Panc1 (cell line): ENCODE results near the gene PPIL4. TPM values are rescaled to one million over a fixed set of nuclear protein-coding genes. Genes with fewer than 3 reads are reported as not detected.

ENCODE experiments used
- ATAC-seq: fragments of 200-7000 bp; cut with Tn5 transposase; 2 replicates; pipeline ENCODE4 v1.9.1; 2020; ENCODE audit warnings: mild to moderate bottlenecking, moderate library complexity
- BruUV-seq: library from RNA; stranded (reverse); fragments of 400-500 nt; replicated peaks from 2 replicates; lab custom pipeline; 2021; lab: Mats Ljungman, UMichigan
- CTCF ChIA-PET: fragments of 300-600 bp; sonication (Branson Sonifier 250); formaldehyde crosslinking; loops from one replicate; lab custom pipeline; 2022; ENCODE audit warnings: antibody characterized with exemption; lab: Charles Lee
- POLR2A ChIA-PET: fragments of 300-600 bp; sonication (Branson Sonifier 250); formaldehyde crosslinking; loops from one replicate; lab custom pipeline; 2022; ENCODE audit warnings: antibody characterized with exemption; lab: Charles Lee
- DNase-seq: peaks from one replicate; pipeline ENCODE4 v3.0.0-alpha.2; 2010; ENCODE audit warnings: low read depth, low spot score
- H3K27ac ChIP-seq: 2 replicates; pipeline ENCODE4 v1.5.1; 2011; ENCODE audit warnings: mild to moderate bottlenecking, low read length, inconsistent platforms
- H3K27me3 ChIP-seq: fragments of 200-500 bp; sonication (Bioruptor generic); 2 replicates; pipeline ENCODE4 v1.6.0; 2014; ENCODE audit warnings: low read length, inconsistent platforms; ENCODE audit not compliant: control insufficient read depth, insufficient read depth
- H3K36me3 ChIP-seq: fragments of 200-500 bp; sonication (Bioruptor generic); 2 replicates; pipeline ENCODE4 v1.5.1; 2014; ENCODE audit warnings: inconsistent platforms, mild to moderate bottlenecking, low read length, moderate library complexity; ENCODE audit not compliant: control insufficient read depth, insufficient read depth
- H3K4me1 ChIP-seq: 2 replicates; pipeline ENCODE4 v1.5.1; 2011; ENCODE audit warnings: inconsistent platforms, mild to moderate bottlenecking, low read length, moderate library complexity; ENCODE audit not compliant: control insufficient read depth, insufficient read depth
- H3K4me3 ChIP-seq, 2 experiments: 2 replicates each; pipeline ENCODE4 v1.5.1; 2011 to 2012; ENCODE audit warnings: low read depth in 2 of 2, low read length in 2 of 2, mild to moderate bottlenecking in 2 of 2, inconsistent platforms in 1 of 2, moderate library complexity in 1 of 2
- H3K9me3 ChIP-seq: fragments of 200-500 bp; sonication (Bioruptor generic); 2 replicates; pipeline ENCODE4 v1.5.1; 2014; ENCODE audit warnings: low read depth, mild to moderate bottlenecking, inconsistent platforms, low read length, moderate library complexity; ENCODE audit not compliant: control insufficient read depth, insufficient read depth
- POLR2AphosphoS5 ChIP-seq: IDR thresholded peaks from 2 replicates; pipeline ENCODE4 v1.6.1; 2012; ENCODE audit warnings: mild to moderate bottlenecking, low read depth, low read length, moderate library complexity
- SIN3A ChIP-seq: IDR thresholded peaks from 2 replicates; pipeline ENCODE4 v1.6.1; 2012; ENCODE audit warnings: low read depth, mild to moderate bottlenecking, low read length, moderate library complexity, borderline replicate concordance; ENCODE audit not compliant: insufficient read depth
- TCF7L2 ChIP-seq: IDR thresholded peaks from 2 replicates; pipeline ENCODE4 v1.6.1; 2011; ENCODE audit warnings: mild to moderate bottlenecking, low read depth, low read length, inconsistent platforms
- in situ Hi-C: cut with HindIII; loops from 2 replicates; pipeline ENCODE4 v1.10.0; 2016; ENCODE audit warnings: low sequenced_read_pairs, low pct_unique_long_range_greater_than_20kb
- intact Hi-C: fragments of 100-400 bp; cut with micrococcal nuclease; formaldehyde crosslinking; loops from one replicate; pipeline ENCODE4 v1.10.0; 2022; ENCODE audit not compliant: unreplicated experiment
- total RNA-seq: library from RNA; stranded (reverse); gene quantifications from one replicate; pipeline ENCODE4 v1.2.1, GENCODE V29; 2021; ENCODE audit not compliant: unreplicated experiment
- TF ChIP-seq, protein P1 (sequence below), 2 experiments: IDR thresholded peaks; 2 replicates each; pipeline ENCODE4 v1.6.1; 2011 to 2012; ENCODE audit warnings: low read depth in 2 of 2, control low read depth in 1 of 2, low read length in 1 of 2, mild to moderate bottlenecking in 1 of 2, moderate library complexity in 1 of 2; ENCODE audit not compliant: insufficient read depth in 1 of 2
- TF ChIP-seq, protein P2 (sequence below): fragments of 450-650 bp; IDR thresholded peaks from 2 replicates; pipeline ENCODE4 v1.5.1; 2017; ENCODE audit warnings: mild to moderate bottlenecking

PPIL4 gene
- total RNA-seq, 1 experiment from 2014 or later: 19.9 TPM

DNA sequence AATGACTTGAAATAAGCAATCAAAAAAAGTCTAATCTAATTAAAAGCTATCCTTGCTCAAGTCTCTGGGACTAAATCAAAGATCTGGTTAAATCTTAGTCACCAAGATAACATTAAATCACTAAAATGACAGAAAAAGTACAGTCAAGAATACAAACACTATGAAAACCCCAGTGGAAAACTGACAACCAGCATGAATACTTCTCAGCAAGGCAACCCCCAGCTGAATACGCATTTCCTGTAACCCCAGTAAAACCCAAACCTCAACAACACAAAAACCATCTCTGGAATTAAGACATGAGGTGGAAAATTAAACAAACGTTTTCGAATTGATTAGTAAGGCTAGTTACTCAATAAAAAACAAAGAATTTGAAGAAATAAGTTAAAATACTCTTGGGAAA is 37.4 kb downstream of the PPIL4 start:
- ATAC-seq: no peak
- Histone ChIP-seq H3K4me1 (no peaks in the 10 kb centered on the region), H3K36me3 (peaks cover 5% of the 10 kb centered on the region), H3K4me3 (no peak overlapping the region), H3K27me3 (no peaks in the 10 kb centered on the region), H3K9me3 (no peaks in the 10 kb centered on the region), H3K27ac (no peak overlapping the region)
- no TSS peak for BruUV-seq
- in situ Hi-C loops: no loop called here
- intact Hi-C loops: no loop called here
- ChIA-PET CTCF (no interaction called here), POLR2A (no interaction called here)
- no peak for DNase-seq
- TF ChIP-seq POLR2AphosphoS5: no peak
- TF ChIP-seq, protein P1, sequence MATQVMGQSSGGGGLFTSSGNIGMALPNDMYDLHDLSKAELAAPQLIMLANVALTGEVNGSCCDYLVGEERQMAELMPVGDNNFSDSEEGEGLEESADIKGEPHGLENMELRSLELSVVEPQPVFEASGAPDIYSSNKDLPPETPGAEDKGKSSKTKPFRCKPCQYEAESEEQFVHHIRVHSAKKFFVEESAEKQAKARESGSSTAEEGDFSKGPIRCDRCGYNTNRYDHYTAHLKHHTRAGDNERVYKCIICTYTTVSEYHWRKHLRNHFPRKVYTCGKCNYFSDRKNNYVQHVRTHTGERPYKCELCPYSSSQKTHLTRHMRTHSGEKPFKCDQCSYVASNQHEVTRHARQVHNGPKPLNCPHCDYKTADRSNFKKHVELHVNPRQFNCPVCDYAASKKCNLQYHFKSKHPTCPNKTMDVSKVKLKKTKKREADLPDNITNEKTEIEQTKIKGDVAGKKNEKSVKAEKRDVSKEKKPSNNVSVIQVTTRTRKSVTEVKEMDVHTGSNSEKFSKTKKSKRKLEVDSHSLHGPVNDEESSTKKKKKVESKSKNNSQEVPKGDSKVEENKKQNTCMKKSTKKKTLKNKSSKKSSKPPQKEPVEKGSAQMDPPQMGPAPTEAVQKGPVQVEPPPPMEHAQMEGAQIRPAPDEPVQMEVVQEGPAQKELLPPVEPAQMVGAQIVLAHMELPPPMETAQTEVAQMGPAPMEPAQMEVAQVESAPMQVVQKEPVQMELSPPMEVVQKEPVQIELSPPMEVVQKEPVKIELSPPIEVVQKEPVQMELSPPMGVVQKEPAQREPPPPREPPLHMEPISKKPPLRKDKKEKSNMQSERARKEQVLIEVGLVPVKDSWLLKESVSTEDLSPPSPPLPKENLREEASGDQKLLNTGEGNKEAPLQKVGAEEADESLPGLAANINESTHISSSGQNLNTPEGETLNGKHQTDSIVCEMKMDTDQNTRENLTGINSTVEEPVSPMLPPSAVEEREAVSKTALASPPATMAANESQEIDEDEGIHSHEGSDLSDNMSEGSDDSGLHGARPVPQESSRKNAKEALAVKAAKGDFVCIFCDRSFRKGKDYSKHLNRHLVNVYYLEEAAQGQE (IDR thresholded peaks at IDR 0.05; ENCODE audit: insufficient read depth in 1 of 2, low read depth in 2 of 2, low read length in 1 of 2): no peak
- no peak for TF ChIP-seq TCF7L2
- TF ChIP-seq, protein P2, sequence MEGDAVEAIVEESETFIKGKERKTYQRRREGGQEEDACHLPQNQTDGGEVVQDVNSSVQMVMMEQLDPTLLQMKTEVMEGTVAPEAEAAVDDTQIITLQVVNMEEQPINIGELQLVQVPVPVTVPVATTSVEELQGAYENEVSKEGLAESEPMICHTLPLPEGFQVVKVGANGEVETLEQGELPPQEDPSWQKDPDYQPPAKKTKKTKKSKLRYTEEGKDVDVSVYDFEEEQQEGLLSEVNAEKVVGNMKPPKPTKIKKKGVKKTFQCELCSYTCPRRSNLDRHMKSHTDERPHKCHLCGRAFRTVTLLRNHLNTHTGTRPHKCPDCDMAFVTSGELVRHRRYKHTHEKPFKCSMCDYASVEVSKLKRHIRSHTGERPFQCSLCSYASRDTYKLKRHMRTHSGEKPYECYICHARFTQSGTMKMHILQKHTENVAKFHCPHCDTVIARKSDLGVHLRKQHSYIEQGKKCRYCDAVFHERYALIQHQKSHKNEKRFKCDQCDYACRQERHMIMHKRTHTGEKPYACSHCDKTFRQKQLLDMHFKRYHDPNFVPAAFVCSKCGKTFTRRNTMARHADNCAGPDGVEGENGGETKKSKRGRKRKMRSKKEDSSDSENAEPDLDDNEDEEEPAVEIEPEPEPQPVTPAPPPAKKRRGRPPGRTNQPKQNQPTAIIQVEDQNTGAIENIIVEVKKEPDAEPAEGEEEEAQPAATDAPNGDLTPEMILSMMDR: no peak
- TF ChIP-seq SIN3A: no peak

DNA sequence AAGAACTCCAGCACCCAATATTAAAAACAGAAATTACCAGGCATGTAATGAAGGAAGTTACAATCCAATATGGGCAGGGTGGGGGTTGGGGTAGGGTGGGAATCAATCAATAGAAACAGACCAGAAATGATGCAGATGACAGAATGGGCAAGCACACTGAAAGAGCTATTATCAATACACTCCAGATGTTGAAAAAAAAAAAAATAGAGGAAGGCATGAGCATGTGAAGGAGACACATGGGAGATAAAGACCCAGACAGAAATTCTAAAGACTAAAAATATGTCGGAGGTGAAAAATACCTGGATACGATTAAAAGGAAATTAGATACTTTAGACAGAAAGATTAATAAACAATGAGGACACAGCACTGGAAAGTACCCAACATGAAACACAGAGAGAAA is 42.0 kb downstream of the PPIL4 start:
- DNase-seq (no peak), ATAC-seq (no peak)
- Histone ChIP-seq H3K27ac (no peak overlapping the region), H3K36me3 (peaks cover 5% of the 10 kb centered on the region), H3K4me1 (no peaks in the 10 kb centered on the region), H3K4me3 (no peak overlapping the region), H3K27me3 (no peaks in the 10 kb centered on the region), H3K9me3 (no peaks in the 10 kb centered on the region)
- CTCF ChIA-PET: interaction anchor here (0.6 kb wide), 1 partner anchor 30 kb away, joined by 4 read pairs; no protein-coding TSS in a partner anchor
- BruUV-seq: no TSS peak
- TF ChIP-seq, protein P1 (IDR thresholded peaks at IDR 0.05; ENCODE audit: insufficient read depth in 1 of 2, low read depth in 2 of 2, low read length in 1 of 2): no peak
- TF ChIP-seq SIN3A: no peak
- TF ChIP-seq, protein P2: no peak
- no peak for TF ChIP-seq TCF7L2
- no peak for TF ChIP-seq POLR2AphosphoS5
- in situ Hi-C loops: no loop called here
- intact Hi-C loops: no loop called here
- POLR2A ChIA-PET: interaction anchor here (0.7 kb wide), 1 partner anchor 36 kb away, joined by 3 read pairs; no protein-coding TSS in a partner anchor
